Cerebellar nuclear complex (tissue), 1 donor: Measurements from ENCODE around the gene REXO1.
"Not testable (repeated sequence)": the region's sequence is repeated elsewhere in the genome, so short reads cannot be mapped to it uniquely, and the experiment has no call there.

Source experiments
- DNase-seq, 2 experiments: peaks; one replicate each; lab custom pipeline; 2025; lab: John Stamatoyannopoulos, UW

Gene REXO1, protein sequence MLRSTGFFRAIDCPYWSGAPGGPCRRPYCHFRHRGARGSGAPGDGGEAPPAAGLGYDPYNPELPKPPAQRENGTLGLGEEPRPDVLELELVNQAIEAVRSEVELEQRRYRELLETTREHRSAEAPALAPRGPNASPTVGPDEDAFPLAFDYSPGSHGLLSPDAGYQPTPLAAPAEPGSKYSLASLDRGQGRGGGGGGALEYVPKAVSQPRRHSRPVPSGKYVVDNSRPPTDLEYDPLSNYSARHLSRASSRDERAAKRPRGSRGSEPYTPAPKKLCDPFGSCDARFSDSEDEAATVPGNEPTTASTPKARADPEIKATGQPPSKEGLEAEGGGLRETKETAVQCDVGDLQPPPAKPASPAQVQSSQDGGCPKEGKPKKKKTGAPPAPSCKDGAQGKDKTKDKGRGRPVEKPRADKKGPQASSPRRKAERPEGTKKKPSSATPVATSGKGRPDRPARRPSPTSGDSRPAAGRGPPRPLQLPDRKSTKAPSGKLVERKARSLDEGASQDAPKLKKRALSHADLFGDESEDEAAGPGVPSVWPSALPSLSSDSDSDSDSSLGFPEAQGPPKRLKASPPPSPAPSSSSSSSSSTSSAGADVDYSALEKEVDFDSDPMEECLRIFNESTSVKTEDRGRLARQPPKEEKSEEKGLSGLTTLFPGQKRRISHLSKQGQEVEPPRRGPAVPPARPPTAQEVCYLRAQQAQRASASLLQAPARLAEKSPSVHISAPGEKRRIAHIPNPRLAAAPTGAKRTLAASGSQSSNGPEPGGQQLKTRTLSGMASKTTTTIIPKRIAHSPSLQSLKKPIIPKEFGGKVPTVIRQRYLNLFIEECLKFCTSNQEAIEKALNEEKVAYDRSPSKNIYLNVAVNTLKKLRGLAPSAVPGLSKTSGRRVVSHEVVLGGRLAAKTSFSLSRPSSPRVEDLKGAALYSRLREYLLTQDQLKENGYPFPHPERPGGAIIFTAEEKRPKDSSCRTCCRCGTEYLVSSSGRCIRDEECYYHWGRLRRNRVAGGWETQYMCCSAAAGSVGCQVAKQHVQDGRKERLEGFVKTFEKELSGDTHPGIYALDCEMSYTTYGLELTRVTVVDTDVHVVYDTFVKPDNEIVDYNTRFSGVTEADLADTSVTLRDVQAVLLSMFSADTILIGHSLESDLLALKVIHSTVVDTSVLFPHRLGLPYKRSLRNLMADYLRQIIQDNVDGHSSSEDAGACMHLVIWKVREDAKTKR

DNA sequence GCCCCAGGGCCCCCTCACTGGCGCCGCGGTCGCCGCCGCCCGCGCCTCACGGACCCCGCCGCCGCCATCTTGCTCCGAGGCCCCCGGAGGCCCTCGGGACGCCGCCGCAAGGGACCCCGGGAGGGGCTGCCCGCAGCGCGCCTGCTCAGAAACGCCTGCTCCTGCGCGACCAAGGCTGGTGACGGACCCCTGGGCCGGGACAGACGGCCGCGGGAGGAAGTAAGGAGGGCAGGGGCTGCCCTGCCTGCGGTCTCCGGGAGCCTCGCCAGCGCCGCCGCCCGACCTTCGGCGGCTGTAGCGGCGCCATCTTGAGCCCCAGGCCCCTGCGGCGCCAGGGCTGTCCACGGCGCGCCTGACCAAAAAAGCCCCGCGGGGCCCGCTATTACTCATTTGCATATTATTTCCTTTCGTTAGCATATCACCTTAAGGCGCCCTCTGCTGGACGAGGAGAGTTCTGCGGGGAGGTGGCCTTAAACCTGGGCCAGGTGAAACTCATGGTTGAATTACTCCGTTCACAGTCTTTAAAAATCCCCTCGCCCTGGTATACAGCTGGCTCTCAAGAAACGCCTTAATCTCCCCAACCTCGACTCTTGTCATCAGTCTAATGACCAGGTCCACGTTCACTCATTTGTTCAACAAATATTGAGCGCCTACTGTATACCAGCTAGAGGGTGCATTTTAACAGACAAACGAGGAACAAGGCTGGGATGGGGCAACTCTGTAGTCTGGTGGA is at the start of gene REXO1:
Gene REXO1, minus strand, starts transcription at position 85 of the 733 bp plus-strand sequence. CDS start 125 bp downstream, outside the sequence.
- peak in 1 of 2 experiments; percentile 68 for DNase-seq

DNA sequence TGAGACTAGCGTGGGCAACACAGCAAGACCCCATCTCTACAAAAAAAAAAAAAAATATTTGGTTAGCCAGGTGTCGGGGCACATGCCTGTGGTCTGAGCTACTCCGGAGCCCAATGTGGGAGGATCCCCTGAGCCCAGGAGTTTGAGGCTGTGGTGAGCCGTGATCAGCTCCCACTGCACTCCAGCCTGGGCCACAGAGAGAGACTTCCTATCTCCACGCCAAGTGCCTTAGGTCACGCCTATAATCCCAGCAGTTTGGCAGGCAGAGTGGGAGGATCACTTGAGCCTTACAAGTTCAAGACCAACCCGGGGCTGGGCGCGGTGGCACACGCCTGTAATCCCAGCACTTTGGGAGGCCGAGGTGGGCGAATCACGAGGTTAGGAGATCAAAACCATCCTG is 48.2 kb upstream of the REXO1 start:
- DNase-seq = no peak

DNA sequence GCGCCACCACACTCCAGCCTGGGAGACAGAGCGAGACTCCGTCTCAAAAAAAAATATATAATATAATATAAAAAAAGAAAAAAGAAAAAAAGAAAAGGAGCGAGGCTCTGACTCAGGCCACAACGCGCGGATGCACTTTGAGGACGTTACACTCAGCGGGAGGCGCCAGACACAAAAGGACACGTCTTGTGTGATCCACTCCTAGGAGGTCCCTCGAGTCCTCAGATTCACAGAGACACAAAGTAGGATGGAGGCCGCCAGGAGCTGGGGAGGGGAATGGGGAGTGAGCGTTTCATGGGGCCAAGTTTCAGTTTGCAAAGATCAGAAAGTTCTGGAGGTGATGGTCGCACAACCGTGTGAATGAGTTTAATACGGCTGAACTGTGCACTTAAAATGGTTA is 45.5 kb upstream of the REXO1 start:
- DNase-seq = no peak

DNA sequence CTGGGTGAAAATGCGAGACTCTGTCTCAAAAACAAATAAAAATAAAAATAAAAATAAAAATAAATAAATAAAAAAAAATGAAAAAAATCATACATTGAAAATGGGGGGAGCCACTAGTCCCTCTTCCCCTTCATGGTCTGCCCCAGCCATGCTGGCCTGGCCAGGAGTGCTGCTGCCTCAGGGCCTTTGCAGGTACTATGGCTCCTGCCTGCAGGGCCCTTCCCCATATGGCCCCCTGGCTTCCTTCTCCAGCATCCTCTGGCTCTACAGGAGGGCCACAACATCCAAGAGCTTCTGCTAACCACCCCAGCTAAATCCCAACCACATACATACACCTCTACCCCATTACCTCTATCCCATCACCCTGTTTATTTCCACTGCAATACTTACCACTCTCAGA is 41.6 kb upstream of the REXO1 start:
- DNase-seq = no peak

DNA sequence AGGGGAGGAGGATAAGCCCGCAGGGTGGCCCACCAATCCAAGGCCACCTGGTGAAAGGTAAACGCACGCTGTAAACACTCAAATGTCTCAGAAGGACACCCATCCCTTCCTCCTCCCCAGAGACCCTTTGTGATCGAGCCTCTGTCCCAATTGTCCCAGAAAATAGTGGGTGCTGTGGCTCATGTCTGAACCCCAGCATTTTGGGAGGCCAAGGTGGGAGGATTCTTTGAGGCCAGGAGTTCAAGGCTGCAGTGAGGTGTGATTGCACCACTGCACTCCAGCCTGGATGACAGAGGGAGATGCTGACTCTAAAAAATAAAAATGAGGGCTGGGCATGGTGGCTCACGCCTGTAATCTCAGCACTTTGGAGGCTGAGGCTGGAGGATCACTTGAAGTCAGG is 40.1 kb upstream of the REXO1 start:
- no peak for DNase-seq

DNA sequence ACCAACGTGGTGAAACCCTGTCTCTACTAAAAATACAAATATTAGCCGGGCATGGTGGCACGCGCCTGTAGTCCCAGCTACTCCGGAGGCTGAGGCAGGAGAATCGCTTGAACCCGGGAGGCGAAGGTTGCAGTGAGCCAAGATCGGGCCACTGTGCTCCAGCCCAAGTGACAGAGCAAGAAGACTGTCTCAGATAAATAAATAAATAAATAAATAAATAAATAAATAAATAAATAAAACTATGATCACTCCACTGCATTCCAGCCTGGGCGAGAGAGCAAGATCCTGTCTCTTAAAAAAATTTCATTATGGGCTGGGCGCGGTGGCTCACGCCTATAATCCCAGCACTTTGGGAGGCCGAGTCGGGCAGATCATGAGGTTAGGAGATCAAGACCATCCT is 38.1 kb upstream of the REXO1 start:
- DNase-seq = not testable (repeated sequence)

DNA sequence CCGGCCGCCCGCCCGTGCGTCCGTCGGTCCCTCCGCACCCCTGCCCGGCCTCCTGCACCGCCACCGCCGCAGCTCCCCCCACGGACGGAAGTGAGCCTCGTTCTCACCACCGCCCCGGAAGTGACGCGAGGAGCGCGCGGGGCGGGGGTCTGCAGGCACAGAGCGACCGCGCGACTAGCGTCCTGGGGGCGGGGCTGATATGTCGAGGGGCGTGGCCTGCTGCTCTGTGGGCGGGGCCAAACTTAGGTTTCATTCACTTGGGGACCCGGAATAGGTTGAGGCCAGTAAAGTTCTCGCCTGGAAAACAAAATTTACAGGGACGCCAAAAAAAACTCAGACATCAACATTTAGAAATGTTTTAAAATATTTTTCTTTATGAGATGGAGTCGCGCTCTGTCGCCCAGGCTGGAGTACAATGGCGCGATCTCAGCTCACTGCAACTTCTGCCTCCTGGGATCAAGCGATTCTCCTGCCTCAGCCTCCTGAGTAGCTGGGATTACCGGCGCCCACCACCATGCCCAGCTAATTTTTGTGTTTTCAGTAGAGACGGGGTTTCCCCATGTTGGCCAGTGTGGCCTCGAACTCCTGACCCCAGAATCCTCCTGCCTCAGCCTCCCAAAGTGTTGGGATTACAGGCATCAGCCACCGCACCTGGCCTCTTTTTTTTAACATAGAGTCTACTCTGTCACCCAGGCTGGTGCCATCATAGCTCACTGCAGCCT is 37.3 kb upstream of the REXO1 start, which contains the start of gene ABHD17A:
Gene ABHD17A, minus strand, starts transcription at position 99 of the 722 bp plus-strand sequence. CDS start 3,930 bp downstream, outside the sequence.
- peak; percentile 53 to 64 for DNase-seq

DNA sequence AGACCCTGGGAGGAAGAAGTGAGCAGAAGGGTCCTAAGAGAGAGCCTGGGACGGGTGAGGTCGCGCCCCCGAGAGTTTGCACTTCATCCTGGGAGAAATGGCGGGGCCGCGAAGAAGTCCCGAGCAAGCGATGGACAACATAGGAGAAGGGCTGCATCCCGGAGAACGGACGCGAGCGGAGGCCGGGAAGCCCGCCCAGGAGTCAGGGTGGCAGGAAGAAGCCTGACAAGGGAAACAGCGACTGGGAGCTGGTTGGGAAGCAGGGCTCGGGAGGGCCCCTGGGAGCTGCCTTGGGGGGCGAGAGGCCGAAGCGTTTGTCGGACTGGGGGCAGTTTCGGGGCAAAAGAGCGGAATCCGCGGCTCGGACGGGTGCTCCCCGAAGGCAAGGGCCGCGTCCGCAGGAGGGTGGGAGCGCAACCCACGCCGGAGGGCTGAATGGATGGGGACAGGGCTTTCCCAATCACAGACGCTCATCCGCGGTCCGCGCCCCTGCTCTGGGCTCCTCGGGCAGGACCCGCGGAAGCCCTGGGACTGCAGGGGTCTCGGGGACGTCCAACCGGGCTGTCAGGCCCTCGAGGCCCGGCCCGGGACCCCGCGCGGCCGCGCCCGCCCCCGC is 36.5 kb upstream of the REXO1 start:
- DNase-seq = no peak

DNA sequence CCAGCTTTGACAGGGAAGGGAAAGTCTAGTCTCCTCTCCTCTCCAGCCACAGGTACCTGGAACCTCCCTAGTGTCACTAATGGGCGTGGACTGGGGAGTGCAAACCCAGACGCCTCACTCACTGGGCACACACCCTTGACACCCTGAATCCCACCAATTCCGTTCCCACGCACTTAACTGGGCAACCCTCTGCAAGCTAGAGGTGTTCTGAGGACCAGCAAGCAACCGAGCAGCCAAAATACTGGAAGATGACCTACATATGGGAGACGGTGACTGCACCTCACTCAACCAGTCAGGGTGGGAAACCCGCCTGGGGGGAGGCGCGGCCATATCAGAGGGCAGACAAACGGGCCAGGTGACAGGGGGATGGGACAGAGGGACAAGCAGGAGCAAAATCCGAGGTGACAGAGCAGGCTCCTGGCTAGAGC is 36.0 kb upstream of the REXO1 start:
- DNase-seq = no peak

DNA sequence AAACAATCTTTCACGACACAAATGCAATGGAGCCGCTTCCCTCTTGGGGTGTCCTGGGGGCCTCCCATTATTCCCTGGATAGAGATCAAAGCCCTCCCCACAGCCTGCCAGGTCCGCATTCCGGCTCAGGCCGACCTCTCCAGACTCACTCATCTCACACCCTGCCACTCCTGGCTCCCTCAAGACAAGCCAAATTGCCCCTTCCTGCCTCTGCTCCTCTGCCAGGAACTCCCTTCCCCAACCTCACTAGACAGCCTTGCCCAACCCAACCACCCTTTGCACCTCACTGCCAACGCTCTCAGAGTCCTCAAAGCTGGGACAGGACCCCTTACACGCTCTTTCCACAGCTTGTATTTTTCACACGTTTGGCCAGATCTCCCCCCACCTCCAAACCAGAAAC is 35.5 kb upstream of the REXO1 start:
- no peak for DNase-seq

DNA sequence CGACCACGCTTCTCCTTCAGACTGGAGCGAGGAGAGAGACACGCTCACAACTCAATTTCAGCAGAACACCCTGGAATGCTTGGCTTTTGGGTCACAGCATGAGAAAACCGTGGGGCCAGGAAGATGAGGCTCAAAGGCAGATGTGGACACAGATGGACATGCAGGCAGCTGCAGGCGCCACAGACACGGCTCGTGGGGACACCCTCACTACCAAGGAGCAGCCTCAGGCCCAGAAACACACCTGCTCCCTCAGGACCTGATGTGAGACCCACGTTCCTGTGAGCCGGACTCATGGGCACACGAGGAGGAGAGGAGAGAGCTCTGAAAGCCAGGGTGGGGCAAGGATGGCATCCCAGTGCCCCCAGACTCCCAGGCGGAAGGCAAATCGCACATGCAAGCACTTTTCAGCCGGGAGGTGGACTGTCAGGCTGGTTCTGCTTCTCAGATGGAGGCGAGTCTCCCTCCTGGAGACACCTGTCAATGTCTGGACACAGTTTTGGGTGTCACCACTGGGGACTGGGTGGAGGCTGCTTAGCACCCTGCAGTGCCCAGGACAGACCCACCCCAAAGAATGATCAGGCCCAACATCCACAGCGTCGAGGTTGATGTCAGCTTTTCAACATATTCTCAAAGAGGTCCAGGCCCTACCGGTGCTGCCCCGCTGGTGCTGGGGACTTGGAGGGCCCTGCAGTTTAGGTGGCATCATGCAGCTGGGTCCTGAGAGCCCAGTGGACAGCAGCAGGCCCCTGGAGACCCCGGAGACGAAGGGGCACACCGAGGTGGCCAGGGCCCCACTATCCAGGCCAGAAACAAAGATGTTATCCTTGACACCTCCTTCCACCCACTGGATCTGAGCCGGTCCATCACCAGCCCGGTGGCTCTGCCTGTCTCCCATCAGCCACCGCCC is 34.8 kb upstream of the REXO1 start:
- no peak for DNase-seq

DNA sequence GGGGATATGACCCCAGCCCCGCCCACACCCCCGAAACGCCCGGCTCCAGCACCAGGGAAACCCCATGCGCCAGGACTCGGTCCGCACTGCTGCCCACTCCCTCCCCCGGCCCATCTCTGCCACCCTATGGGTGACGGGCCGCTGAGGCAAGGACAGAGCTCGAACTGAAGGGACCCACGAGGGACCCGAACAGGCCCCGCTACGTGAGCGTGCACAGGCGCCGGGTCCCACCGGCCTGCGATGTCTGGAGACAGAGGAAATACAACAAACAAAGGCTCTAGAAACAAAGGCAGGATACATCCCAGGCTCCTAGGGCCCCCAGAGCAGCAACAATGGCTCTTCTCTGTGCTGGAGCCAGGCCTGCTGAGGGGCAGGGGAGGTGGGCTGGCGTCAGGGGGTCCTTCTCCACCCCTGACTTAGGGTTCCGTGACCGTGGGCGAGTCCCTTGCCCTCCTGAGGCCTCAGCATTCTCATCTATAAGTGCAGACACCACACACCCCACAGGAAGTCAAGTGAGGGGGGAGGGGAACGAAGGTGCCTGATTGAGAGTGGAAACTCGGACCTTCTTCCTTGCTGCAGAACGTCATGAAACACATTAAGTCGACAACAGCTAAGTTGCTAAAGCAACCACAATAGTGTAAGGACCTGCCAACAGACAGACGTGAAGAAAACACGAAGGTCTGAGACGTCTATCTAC is 34.0 kb upstream of the REXO1 start:
- DNase-seq = no peak

DNA sequence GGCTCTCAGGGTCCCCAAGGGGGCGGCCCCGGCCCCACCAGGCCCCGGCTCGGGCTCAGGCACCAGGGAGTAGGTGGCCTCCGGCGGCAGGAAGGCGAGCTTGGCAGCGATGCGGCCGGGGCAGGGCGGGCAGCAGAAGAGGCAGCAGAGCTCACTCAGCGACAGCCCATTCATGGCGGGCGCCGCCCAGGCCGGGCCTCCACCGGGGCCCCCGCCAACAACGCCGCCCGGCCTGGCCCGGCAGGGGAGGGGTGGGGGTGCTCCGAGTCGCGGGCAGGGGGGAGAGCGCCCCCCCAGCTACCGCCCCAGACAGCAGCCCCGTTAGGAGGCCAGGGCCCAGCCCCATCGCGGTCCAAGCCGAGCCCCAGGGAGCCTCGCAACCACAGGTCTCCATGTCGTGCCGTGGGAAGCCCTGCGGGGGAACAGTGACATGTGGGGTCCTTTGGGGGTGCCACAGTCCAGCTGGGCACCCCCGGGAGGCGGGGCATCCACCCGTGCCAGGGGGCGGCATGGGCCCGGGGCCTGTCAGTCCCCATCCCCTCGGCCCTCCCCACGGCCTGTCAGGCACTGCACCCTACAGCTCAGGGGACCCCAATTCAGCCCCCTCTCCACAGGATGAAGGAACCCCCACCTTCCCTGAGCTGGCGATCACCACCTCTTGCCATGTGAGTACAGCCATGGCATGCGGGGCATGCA is 33.3 kb upstream of the REXO1 start:
- not testable (repeated sequence) for DNase-seq

DNA sequence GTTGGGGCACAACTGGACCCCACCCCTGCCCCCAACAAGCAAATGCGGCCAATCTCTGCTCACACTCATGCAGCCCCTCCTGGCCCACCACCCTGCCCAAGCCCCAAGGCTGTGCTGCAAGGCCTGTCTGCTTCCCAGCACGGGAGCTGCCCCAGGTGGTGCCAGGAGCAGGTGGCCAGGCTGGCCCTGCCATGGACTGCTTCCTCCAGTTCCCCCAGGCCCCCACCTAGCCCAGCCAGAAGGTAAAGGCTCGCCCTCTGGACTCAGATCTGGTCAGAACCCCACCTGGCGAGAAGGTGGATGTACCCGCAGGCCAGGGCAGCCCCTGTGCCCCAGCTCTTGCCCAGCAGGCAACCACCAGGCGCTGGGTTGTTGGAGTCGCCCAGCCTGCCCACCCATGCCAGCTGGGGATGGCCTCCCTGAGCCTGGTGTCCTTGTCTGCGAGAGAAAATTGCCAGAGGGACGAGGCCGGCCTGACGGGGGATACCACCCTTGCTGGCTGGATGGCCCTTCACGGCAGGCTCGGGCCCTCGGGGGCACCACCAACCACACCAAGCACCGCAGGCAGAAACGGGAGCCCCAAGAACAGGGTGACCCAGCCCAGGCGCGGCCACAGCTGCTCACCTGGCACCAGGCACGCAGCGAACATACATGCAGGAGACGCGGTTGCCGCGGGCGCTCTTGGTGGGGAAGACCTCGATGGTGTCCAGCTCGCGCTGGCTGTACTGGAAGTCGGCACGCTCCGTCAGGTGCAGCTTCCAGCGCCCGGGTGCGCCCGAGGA is 32.5 kb upstream of the REXO1 start:
- DNase-seq = no peak

DNA sequence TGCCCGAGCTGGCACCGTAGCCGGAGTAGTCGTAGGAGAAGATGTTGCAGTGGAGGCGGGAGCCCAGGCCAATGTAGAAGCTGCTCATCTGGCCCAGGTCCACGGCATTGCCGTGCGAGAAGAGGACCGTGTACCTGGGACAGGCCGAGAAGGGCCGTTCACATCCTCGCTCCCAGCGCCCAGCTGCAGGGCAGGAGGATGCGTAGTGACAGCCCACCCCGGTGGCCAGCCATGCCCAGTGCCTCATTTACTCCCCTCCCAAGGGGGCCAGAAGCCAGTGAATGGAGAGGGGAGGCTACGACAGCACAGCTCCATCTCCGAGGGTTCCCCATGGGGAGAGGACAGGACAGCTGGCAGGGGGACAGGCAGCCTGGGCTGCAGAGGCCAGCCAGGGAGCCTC is 31.7 kb upstream of the REXO1 start:
- not testable (repeated sequence) for DNase-seq

DNA sequence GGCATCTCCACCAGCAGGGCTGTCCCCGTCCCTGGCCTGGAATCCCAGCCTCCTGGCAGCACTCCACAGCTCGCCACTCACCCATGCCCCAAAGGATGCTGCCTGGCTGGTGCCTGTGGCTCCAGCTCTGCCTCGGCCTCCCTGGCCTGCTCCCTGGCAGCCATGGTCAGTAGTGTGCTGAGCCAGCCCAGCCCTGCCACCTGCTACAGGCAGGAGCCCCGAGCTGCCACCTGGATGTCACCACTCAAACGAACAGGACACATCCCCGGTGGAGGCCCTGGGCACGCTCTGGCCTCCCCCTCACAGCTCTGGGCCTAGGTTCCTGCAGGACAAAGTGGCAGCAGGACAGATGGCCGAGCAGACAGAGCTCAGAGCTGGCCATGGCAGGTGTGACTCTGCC is 30.3 kb upstream of the REXO1 start:
- DNase-seq = not testable (repeated sequence)

DNA sequence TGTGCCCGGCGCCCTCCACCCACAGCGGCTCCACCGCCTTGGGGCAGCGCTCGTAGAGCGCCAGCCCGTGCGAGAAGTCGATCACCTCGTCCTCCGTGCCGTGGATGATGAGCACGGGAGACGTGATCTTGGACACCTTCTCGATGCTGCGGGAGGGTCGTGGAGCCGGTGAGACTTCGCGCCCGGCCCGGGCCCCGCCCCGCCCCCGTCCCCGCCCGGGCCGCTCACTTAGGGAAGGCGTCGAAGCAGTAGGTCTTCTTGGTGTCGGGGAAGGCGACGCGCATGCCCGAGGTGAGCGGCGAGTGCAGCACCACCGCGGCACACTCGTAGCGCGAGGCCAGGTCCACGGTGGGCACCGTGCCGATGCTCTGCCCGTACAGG is 29.0 kb upstream of the REXO1 start:
- DNase-seq = not testable (repeated sequence)
